Stomach (tissue), 9 donors: Measurements from ENCODE around the gene TULP1. TPM values are rescaled to one million over a fixed set of nuclear protein-coding genes. Genes with fewer than 3 reads are reported as not detected.

ENCODE experiments used
- DNase-seq, 2 donors: peaks; one replicate each; pipeline versions ENCODE4 v3.0.0 to v3.0.0-alpha.2; 2013 to 2019
- H3K27ac ChIP-seq, 5 donors: fragments of 200-600 bp in 4 of 5; sonication (generic) in 4 of 5; one replicate each; pipeline ENCODE4 v1.5.1; 2013 to 2019; ENCODE audit warnings: mild to moderate bottlenecking in 1 of 5, moderate library complexity in 1 of 5
- H3K27me3 ChIP-seq, 3 donors: fragments of 200-600 bp; sonication (generic); one replicate each; pipeline ENCODE4 v1.5.1; 2017 to 2019; ENCODE audit warnings: mixed run types in 1 of 3
- H3K36me3 ChIP-seq, 4 donors: fragments of 200-600 bp; sonication (generic); 1 replicate in 3 of 4; 2 replicates in 1 of 4; pipeline ENCODE4 v1.5.1; 2016 to 2019
- H3K4me1 ChIP-seq, 4 donors: fragments of 200-600 bp; sonication (generic); one replicate each; pipeline ENCODE4 v1.5.1; 2016 to 2019
- H3K4me3 ChIP-seq, 4 donors: fragments of 200-600 bp; sonication (generic) in 3 of 4; one replicate each; pipeline ENCODE4 v1.5.1; 2016 to 2019; ENCODE audit warnings: mild to moderate bottlenecking in 1 of 4
- H3K9me3 ChIP-seq, 4 donors: fragments of 200-600 bp; sonication (generic); one replicate each; pipeline ENCODE4 v1.5.1; 2016 to 2019
- CTCF ChIP-seq, 7 experiments: fragments of 450-650 bp in 4 of 7; fragments of 200-600 bp in 3 of 7; sonication (generic) in 3 of 7; IDR thresholded peaks; one replicate each; pipeline ENCODE4 v1.5.1; 2016 to 2019; ENCODE audit warnings: antibody characterized with exemption in 7 of 7, control low read depth in 2 of 7, mild to moderate bottlenecking in 1 of 7
- EP300 ChIP-seq: sonication (generic); formaldehyde crosslinking; IDR thresholded peaks from one replicate; pipeline ENCODE4 v1.6.1; 2017; ENCODE audit warnings: antibody characterized with exemption
- POLR2A ChIP-seq, 4 donors: fragments of 450-650 bp; IDR thresholded peaks; one replicate each; pipeline ENCODE4 v1.6.1; 2016; ENCODE audit warnings: antibody characterized with exemption in 4 of 4, control low read depth in 2 of 4, mild to moderate bottlenecking in 1 of 4, moderate library complexity in 1 of 4
- POLR2AphosphoS5 ChIP-seq, 3 donors: sonication (generic); formaldehyde crosslinking; IDR thresholded peaks; one replicate each; pipeline ENCODE4 v1.6.1; 2016; ENCODE audit warnings: antibody characterized with exemption in 3 of 3
- WGBS, 5 donors: extraction: QIAGEN DNeasy Blood & Tissue Kit in 3 of 5; methylation state at CpG; one replicate each; pipeline versions ENCODE4 v1.1.5 to v1.1.7; 2013 to 2018; 5-methylcytosine and 5-hydroxymethylcytosine counted together
- intact Hi-C: fragments of 100-400 bp; cut with DNase I; formaldehyde crosslinking; loops from one replicate; pipeline ENCODE4 v1.15.1; 2023; ENCODE audit warnings: low total_unique reads
- polyA plus RNA-seq, 3 donors: library from polyadenylated mRNA; stranded (reverse); fragments of 200-250 nt; gene quantifications; one replicate each; pipeline ENCODE4 v1.2.3, GENCODE V29; 2013
- total RNA-seq, 5 donors: library from RNA; depleted of rRNA; stranded (reverse); fragments of >200 nt; gene quantifications; one replicate each; pipeline versions ENCODE4 v1.1.0 to v1.2.3, GENCODE V29; 2014 to 2016
- donor health status: healthy with polysubstance abuse.
- donor health status: Bipolar disorder and iron deficiency.
- donor health status: healthy.

The TULP1 gene
- total and polyA plus RNA-seq, 8 donors, result 0.05 TPM; not detected in 7

DNA sequence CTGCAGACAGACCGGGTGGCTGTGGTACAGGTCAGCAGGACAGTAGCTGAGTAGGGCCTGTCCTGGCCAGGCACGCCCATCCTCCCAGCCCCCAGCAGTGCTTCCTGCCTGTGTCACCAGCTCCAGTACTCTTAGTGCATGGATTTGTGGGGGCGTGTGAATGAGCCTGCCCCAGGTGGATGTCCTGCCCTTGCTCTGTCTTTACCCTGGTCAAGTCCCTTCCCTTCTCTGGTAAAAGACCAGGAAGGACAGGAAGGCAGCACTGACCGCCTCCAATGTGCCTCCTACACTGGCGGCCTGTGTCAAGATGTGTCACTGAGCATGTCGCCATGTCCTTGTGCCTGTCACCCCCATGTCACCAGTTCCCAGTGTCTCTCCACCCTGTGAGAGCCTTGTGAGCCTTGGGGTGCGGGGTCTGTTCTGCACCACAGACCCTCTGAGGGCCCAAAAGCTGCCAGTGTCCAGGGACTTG, 27.7 kb downstream of the TULP1 start:
- no peaks in the 10 kb centered on the region for H3K27me3 ChIP-seq
- TF ChIP-seq POLR2AphosphoS5 (IDR thresholded peaks at IDR 0.05), result no peak
- TF ChIP-seq CTCF (IDR thresholded peaks at IDR 0.05), result no peak
- no peak for TF ChIP-seq EP300
- no peak for TF ChIP-seq POLR2A (IDR thresholded peaks at IDR 0.05)
- WGBS, 5 donors, result 76 to 93% (median 91%) methylated on average over 7 of the region's 7 CpGs
- DNase-seq, result no peak
- H3K4me3 ChIP-seq, result peak overlapping the region in 1 of 4 donors; percentile 31
- H3K27ac ChIP-seq, result peak overlapping the region in 4 of 5 donors; percentile 85 to 98 (median 94)
- H3K4me1 ChIP-seq, result peaks cover 41 to 71% (median 56%) of the 10 kb centered on the region in 4 donors
- peaks cover under 1 to 42% (median 33%) of the 10 kb centered on the region in 4 donors for H3K36me3 ChIP-seq
- intact Hi-C loops, result no loop called here
- no peaks in the 10 kb centered on the region for H3K9me3 ChIP-seq

- intact Hi-C loops, result no loop called here
- Histone ChIP-seq H3K9me3 (no peaks in the 10 kb centered on the region), H3K4me1 (peaks cover 39 to 62% (median 49%) of the 10 kb centered on the region in 4 donors), H3K27ac (peak overlapping the region in 3 of 5 donors; percentile 8 to 98 (median 89)), H3K27me3 (no peaks in the 10 kb centered on the region), H3K4me3 (no peak overlapping the region), H3K36me3 (peaks cover 8 to 51% (median 41%) of the 10 kb centered on the region in 4 donors)
- WGBS, 5 donors, result 78 to 88% (median 87%) methylated on average over 13 of the region's 13 CpGs
- TF ChIP-seq POLR2A (IDR thresholded peaks at IDR 0.05) (no peak), POLR2AphosphoS5 (IDR thresholded peaks at IDR 0.05) (no peak), CTCF (IDR thresholded peaks at IDR 0.05) (no peak), EP300 (no peak)
- DNase-seq, result no peak
Measured at GRCh38 chr6:35483893-35484645, 28.6 kb downstream of the TULP1 start.

DNA sequence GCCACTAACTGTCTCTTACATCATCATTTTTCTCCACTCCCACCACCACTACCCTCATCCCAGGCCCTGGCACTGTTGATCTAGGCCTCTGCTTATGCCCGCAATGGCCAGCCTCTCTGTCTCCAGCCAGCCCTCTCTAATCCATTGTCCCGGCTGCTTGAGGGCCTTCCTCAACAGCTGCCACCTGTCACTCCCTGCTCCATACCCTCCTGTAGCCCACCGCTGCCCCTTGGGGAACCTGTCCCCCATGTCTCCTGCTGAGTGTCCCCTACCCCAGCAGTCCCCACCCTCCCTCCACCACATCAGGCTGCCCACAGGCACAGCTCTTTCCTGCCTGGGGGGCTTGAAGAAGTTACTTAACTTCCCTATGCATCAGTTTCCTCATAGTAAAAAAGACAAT, 29.2 kb downstream of the TULP1 start:
- Histone ChIP-seq H3K36me3 (peaks cover 8 to 57% (median 47%) of the 10 kb centered on the region in 4 donors), H3K4me3 (no peak overlapping the region), H3K9me3 (no peaks in the 10 kb centered on the region), H3K27ac (peak overlapping the region in 2 of 5 donors; percentile 45 to 98), H3K27me3 (no peaks in the 10 kb centered on the region), H3K4me1 (peaks cover 36 to 57% (median 44%) of the 10 kb centered on the region in 4 donors)
- TF ChIP-seq EP300, result no peak
- no peak for TF ChIP-seq POLR2AphosphoS5 (IDR thresholded peaks at IDR 0.05)
- no peak for TF ChIP-seq POLR2A (IDR thresholded peaks at IDR 0.05)
- no peak for TF ChIP-seq CTCF (IDR thresholded peaks at IDR 0.05)
- 85 to 91% (median 88%) methylated on average over 3 of the region's 3 CpGs for WGBS, 5 donors
- no peak for DNase-seq
- intact Hi-C loops, result no loop called here

DNA sequence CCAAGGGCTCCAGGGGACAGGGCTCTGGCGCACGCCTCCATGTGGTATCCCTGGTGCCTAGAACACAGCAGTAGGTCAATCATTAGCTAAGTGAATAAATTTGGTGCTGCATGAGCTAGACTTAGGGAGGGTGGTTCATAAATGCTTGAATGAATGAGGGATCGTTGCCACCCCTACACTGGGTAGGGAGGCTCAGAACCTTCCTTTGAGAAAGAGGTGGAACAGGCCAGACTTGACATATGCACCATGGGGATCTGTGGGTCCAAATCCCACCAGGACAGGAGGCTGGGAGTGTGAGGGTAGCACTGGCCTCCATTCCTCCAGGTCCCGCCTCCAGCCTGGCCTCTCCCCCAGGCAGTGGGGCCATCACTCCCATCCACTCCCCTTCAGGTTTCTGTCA, 29.6 kb downstream of the TULP1 start:
- no peak overlapping the region for H3K4me3 ChIP-seq
- H3K36me3 ChIP-seq, result peaks cover 8 to 61% (median 52%) of the 10 kb centered on the region in 4 donors
- H3K27ac ChIP-seq, result peak overlapping the region in 2 of 5 donors; percentile 45 to 98
- no peaks in the 10 kb centered on the region for H3K9me3 ChIP-seq
- intact Hi-C loops, result no loop called here
- H3K4me1 ChIP-seq, result peaks cover 32 to 52% (median 40%) of the 10 kb centered on the region in 4 donors
- no peaks in the 10 kb centered on the region for H3K27me3 ChIP-seq
- 89 to 99% (median 97%) methylated on average over 4 of the region's 4 CpGs for WGBS, 5 donors
- TF ChIP-seq POLR2A (IDR thresholded peaks at IDR 0.05) (no peak), CTCF (IDR thresholded peaks at IDR 0.05) (no peak), POLR2AphosphoS5 (IDR thresholded peaks at IDR 0.05) (no peak), EP300 (no peak)
- no peak for DNase-seq
